K562 (cell line): ENCODE measurements around the gene RBM18. TPM values are rescaled to one million over a fixed set of nuclear protein-coding genes. Genes with fewer than 3 reads are reported as not detected.

Experiments used
- ATF1 ChIP-seq, 2 experiments: fragments of 450-650 bp in 1 of 2; IDR thresholded peaks; 2 replicates each; pipeline ENCODE4 v1.6.1; 2016; ENCODE audit warnings: missing compliant biosample characterization in 1 of 2, missing genetic modification characterization in 1 of 2
- CBX3 ChIP-seq, 2 experiments: IDR thresholded peaks; 1 replicate in 1 of 2; 2 replicates in 1 of 2; pipeline ENCODE4 v1.6.1; 2012; ENCODE audit warnings: inconsistent platforms in 2 of 2, low read length in 2 of 2, borderline replicate concordance in 1 of 2, control low read depth in 1 of 2
- CREM ChIP-seq: IDR thresholded peaks from 2 replicates; pipeline ENCODE4 v1.6.1; 2014; ENCODE audit warnings: antibody characterized with exemption, low read depth
- CXXC5 ChIP-seq: fragments of 250-450 bp; sonication (Bioruptor Pico); IDR thresholded peaks from 2 replicates; pipeline ENCODE4 v1.8.0; 2022; ENCODE audit warnings: inconsistent platforms, mild to moderate bottlenecking, moderate library complexity
- GABPA ChIP-seq: fragments of 200-800 bp; sonication (Bioruptor generic); conservative IDR thresholded peaks from 2 replicates; pipeline ENCODE4 v1.6.1; 2016; ENCODE audit warnings: low read depth, missing genetic modification characterization, missing compliant biosample characterization
- MTA3 ChIP-seq: fragments of 450-650 bp; formaldehyde crosslinking; IDR thresholded peaks from 2 replicates; pipeline ENCODE4 v1.6.1; 2017; ENCODE audit warnings: mild to moderate bottlenecking, borderline replicate concordance
- PATZ1 ChIP-seq: fragments of 250-450 bp; sonication (Bioruptor Pico); IDR thresholded peaks from 2 replicates; pipeline ENCODE4 v1.5.0; 2020; ENCODE audit warnings: mild to moderate bottlenecking, borderline replicate concordance
- PHTF2 ChIP-seq: fragments of 250-450 bp; sonication (Bioruptor Pico); IDR thresholded peaks from 2 replicates; pipeline ENCODE4 v1.5.0; 2021; ENCODE audit warnings: mild to moderate bottlenecking
- SFPQ ChIP-seq: fragments of 200-400 bp; formaldehyde crosslinking; IDR thresholded peaks from 2 replicates; pipeline ENCODE4 v1.6.1; 2017; ENCODE audit warnings: mild to moderate bottlenecking, low read depth, low read length, moderate library complexity
- STAG1 ChIP-seq: sonication (generic); formaldehyde crosslinking; IDR thresholded peaks from 2 replicates; pipeline ENCODE4 v1.5.0; 2020; ENCODE audit warnings: missing genetic modification reagents, borderline replicate concordance
- YY1 ChIP-seq, 3 experiments: IDR thresholded peaks; 2 replicates each; pipeline ENCODE4 v1.6.1; 2011; ENCODE audit warnings: low read length in 2 of 3, mild to moderate bottlenecking in 2 of 3, moderate library complexity in 2 of 3, borderline replicate concordance in 1 of 3, control low read depth in 1 of 3, low read depth in 1 of 3; ENCODE audit not compliant: insufficient read depth in 3 of 3, insufficient replicate concordance in 2 of 3, control insufficient read depth in 1 of 3, insufficient read length in 1 of 3; ENCODE audit errors: extremely low read depth in 1 of 3
- polyA plus RNA-seq, 8 experiments: library from polyadenylated mRNA; depleted of rRNA in 4 of 8; stranded (reverse) in 5 of 8; unstranded in 3 of 8; fragments of >200 nt; fragmentation: Nextera tagmentation in 2 of 8; fragmentation: Illumina TruSeq in 1 of 8; extraction: Ambion mirVana in 2 of 8; extraction: Trizol in 1 of 8; gene quantifications; 2 replicates each; pipeline versions ENCODE4 v1.2.1 to v1.2.3, GENCODE V29; 2011 to 2014; ENCODE audit warnings: inconsistent platforms in 1 of 8, missing spikeins in 1 of 8
- total RNA-seq, 7 experiments: library from RNA; depleted of rRNA in 6 of 7; stranded (reverse); fragments of >200 nt in 6 of 7; fragmentation: Illumina TruSeq in 2 of 7; extraction: Trizol in 2 of 7; gene quantifications; 2 replicates each; pipeline versions ENCODE4 v1.2.1 to v1.2.3, GENCODE V29; 2011 to 2021; ENCODE audit warnings: low replicate concordance in 1 of 7
- TF ChIP-seq, protein P1 (sequence below): fragments of 200-800 bp; sonication (Bioruptor generic); IDR thresholded peaks from 2 replicates; pipeline ENCODE4 v1.6.1; 2017; ENCODE audit warnings: missing genetic modification characterization, missing compliant biosample characterization
- TF ChIP-seq, protein P2 (sequence below): sonication (generic); formaldehyde crosslinking; IDR thresholded peaks from 2 replicates; pipeline ENCODE4 v1.8.0; 2022; ENCODE audit warnings: mild to moderate bottlenecking, missing genetic modification reagents
- TF ChIP-seq, protein P3 (sequence below): fragments of 250-450 bp; sonication (Bioruptor Pico); IDR thresholded peaks from 2 replicates; pipeline ENCODE4 v1.4.0; 2020; ENCODE audit warnings: mild to moderate bottlenecking, moderate library complexity

Gene RBM18
- total and polyA plus RNA-seq, 9 of the 15 experiments (the other 6 are each of a cell fraction or from before 2014, with no cell fraction given) = 7.9 to 86.3 (median 34.0) TPM

- TF ChIP-seq YY1 (IDR thresholded peaks at IDR 0.05; ENCODE audit: borderline replicate concordance in 1 of 3, control insufficient read depth in 1 of 3, extremely low read depth in 1 of 3, insufficient read depth in 3 of 3, insufficient read length in 1 of 3, insufficient replicate concordance in 2 of 3, low read depth in 1 of 3, low read length in 2 of 3) (peak in 1 of 3 experiments; percentile 78), SFPQ (no peak), CXXC5 (CRISPR knock-in tag) (peak; percentile 89), CBX3 (IDR thresholded peaks at IDR 0.05; ENCODE audit: borderline replicate concordance in 1 of 2, low read length in 2 of 2) (peak in 1 of 2 experiments; percentile 61; a peak in 1 of 3 replicates), GABPA (0 out of 2 replicates have a peak, but pooled peaks have one; percentile 28), MTA3 (no peak), STAG1 (CRISPR knock-in tag) (peak; percentile 32; the same call in 1 of the 2 replicates), ATF1 (CRISPR knock-in tag; IDR thresholded peaks at IDR 0.05) (peak; percentile 35), ATF1 (tag; IDR thresholded peaks at IDR 0.05) (peak; percentile 84), PATZ1 (CRISPR knock-in tag) (no peak), CREM (peak; percentile 88), PHTF2 (CRISPR knock-in tag) (no peak)
- TF ChIP-seq, protein P1, sequence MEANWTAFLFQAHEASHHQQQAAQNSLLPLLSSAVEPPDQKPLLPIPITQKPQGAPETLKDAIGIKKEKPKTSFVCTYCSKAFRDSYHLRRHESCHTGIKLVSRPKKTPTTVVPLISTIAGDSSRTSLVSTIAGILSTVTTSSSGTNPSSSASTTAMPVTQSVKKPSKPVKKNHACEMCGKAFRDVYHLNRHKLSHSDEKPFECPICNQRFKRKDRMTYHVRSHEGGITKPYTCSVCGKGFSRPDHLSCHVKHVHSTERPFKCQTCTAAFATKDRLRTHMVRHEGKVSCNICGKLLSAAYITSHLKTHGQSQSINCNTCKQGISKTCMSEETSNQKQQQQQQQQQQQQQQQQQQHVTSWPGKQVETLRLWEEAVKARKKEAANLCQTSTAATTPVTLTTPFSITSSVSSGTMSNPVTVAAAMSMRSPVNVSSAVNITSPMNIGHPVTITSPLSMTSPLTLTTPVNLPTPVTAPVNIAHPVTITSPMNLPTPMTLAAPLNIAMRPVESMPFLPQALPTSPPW (CRISPR knock-in tag) = peak; percentile 78
- TF ChIP-seq, protein P2, sequence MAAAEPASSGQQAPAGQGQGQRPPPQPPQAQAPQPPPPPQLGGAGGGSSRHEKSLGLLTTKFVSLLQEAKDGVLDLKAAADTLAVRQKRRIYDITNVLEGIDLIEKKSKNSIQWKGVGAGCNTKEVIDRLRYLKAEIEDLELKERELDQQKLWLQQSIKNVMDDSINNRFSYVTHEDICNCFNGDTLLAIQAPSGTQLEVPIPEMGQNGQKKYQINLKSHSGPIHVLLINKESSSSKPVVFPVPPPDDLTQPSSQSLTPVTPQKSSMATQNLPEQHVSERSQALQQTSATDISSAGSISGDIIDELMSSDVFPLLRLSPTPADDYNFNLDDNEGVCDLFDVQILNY (CRISPR knock-in tag) = 0 out of 2 replicates have a peak, but pooled peaks have one; percentile 20
- TF ChIP-seq, protein P3, sequence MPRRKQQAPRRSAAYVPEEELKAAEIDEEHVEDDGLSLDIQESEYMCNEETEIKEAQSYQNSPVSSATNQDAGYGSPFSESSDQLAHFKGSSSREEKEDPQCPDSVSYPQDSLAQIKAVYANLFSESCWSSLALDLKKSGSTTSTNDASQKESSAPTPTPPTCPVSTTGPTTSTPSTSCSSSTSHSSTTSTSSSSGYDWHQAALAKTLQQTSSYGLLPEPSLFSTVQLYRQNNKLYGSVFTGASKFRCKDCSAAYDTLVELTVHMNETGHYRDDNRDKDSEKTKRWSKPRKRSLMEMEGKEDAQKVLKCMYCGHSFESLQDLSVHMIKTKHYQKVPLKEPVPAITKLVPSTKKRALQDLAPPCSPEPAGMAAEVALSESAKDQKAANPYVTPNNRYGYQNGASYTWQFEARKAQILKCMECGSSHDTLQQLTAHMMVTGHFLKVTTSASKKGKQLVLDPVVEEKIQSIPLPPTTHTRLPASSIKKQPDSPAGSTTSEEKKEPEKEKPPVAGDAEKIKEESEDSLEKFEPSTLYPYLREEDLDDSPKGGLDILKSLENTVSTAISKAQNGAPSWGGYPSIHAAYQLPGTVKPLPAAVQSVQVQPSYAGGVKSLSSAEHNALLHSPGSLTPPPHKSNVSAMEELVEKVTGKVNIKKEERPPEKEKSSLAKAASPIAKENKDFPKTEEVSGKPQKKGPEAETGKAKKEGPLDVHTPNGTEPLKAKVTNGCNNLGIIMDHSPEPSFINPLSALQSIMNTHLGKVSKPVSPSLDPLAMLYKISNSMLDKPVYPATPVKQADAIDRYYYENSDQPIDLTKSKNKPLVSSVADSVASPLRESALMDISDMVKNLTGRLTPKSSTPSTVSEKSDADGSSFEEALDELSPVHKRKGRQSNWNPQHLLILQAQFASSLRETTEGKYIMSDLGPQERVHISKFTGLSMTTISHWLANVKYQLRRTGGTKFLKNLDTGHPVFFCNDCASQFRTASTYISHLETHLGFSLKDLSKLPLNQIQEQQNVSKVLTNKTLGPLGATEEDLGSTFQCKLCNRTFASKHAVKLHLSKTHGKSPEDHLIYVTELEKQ (CRISPR knock-in tag) = no peak
Observed at GRCh38 chr9:122213589-122214413, 50.8 kb downstream of the RBM18 start (continued).
